Peyer's patch (tissue), 4 donors: Measurements from ENCODE around the gene ZNRF3. TPM values are rescaled to one million over a fixed set of nuclear protein-coding genes. Genes with fewer than 3 reads are reported as not detected.
"Not testable (repeated sequence)": the region's sequence is repeated elsewhere in the genome, so short reads cannot be mapped to it uniquely, and the experiment has no call there.

Experiments used
- DNase-seq, 3 donors: peaks; one replicate each; pipeline ENCODE4 v3.0.0-alpha.2; 2017 to 2019
- H3K27ac ChIP-seq, 4 donors: fragments of 200-600 bp; sonication (generic); one replicate each; pipeline ENCODE4 v1.5.1; 2016 to 2019
- H3K27me3 ChIP-seq, 2 donors: fragments of 200-600 bp; sonication (generic); one replicate each; pipeline ENCODE4 v1.5.1; 2019
- H3K36me3 ChIP-seq, 3 donors: fragments of 200-600 bp; sonication (generic); one replicate each; pipeline ENCODE4 v1.5.1; 2016 to 2019
- H3K4me1 ChIP-seq, 4 donors: fragments of 200-600 bp; sonication (generic); one replicate each; pipeline ENCODE4 v1.5.1; 2016 to 2019
- H3K4me3 ChIP-seq, 4 donors: fragments of 200-600 bp; sonication (generic); 1 replicate in 3 of 4; 2 replicates in 1 of 4; pipeline ENCODE4 v1.5.1; 2016 to 2019; ENCODE audit warnings: mild to moderate bottlenecking in 1 of 4
- H3K9me3 ChIP-seq, 4 donors: fragments of 200-600 bp; sonication (generic); one replicate each; pipeline ENCODE4 v1.5.1; 2016 to 2019; ENCODE audit warnings: mild to moderate bottlenecking in 1 of 4
- CTCF ChIP-seq, 6 experiments: fragments of 450-650 bp in 4 of 6; fragments of 200-600 bp in 2 of 6; sonication (generic) in 1 of 6; IDR thresholded peaks; one replicate each; pipeline ENCODE4 v1.5.1; 2017 to 2019; ENCODE audit warnings: antibody characterized with exemption in 6 of 6, mild to moderate bottlenecking in 3 of 6, moderate library complexity in 1 of 6
- POLR2A ChIP-seq, 2 donors: fragments of 450-650 bp; IDR thresholded peaks; one replicate each; pipeline ENCODE4 v1.5.1; 2017; ENCODE audit warnings: antibody characterized with exemption in 2 of 2, mild to moderate bottlenecking in 2 of 2, moderate library complexity in 2 of 2
- total RNA-seq, 4 donors: library from RNA; depleted of rRNA; stranded (reverse); fragments of >200 nt; gene quantifications; one replicate each; pipeline ENCODE4 v1.1.0, GENCODE V29; 2016

Gene ZNRF3
- total RNA-seq, 4 donors from 2014 or later: 5.8 to 17.6 (median 8.0) TPM

GRCh38 chr22:28882545-28882877, 861 bp upstream of the ZNRF3 start:
- peaks cover 0 to 23% (median 6%) of the 10 kb centered on the region in 4 donors for H3K4me1 ChIP-seq
- peak in 1 of 3 donors; percentile 20 for DNase-seq
- no peaks in the 10 kb centered on the region for H3K9me3 ChIP-seq
- no peaks in the 10 kb centered on the region for H3K36me3 ChIP-seq
- no peak for TF ChIP-seq CTCF (IDR thresholded peaks at IDR 0.05)
- TF ChIP-seq POLR2A (IDR thresholded peaks at IDR 0.05): no peak
- H3K27ac ChIP-seq: peak overlapping the region in 2 of 4 donors; percentile 13 to 26
- no peaks in the 10 kb centered on the region for H3K27me3 ChIP-seq
- H3K4me3 ChIP-seq: peak overlapping the region; percentile 40 to 72 (median 60)

GRCh38 chr22:28883657-28883916, 215 bp downstream of the ZNRF3 start:
- Histone ChIP-seq H3K27ac (peak overlapping the region in 3 of 4 donors; percentile 42 to 82 (median 69)), H3K4me3 (peak overlapping the region; percentile 45 to 72 (median 65)), H3K9me3 (no peaks in the 10 kb centered on the region), H3K4me1 (peaks cover 0 to 23% (median 6%) of the 10 kb centered on the region in 4 donors), H3K36me3 (no peaks in the 10 kb centered on the region), H3K27me3 (no peaks in the 10 kb centered on the region)
- no peak for TF ChIP-seq POLR2A (IDR thresholded peaks at IDR 0.05)
- no peak for TF ChIP-seq CTCF (IDR thresholded peaks at IDR 0.05)
- DNase-seq: no peak

GRCh38 chr22:28883917-28884746, 760 bp downstream of the ZNRF3 start:
- Histone ChIP-seq H3K9me3 (no peaks in the 10 kb centered on the region), H3K27ac (peak overlapping the region; percentile 25 to 82 (median 58)), H3K27me3 (no peaks in the 10 kb centered on the region), H3K4me1 (peaks cover 0 to 23% (median 6%) of the 10 kb centered on the region in 4 donors), H3K36me3 (no peaks in the 10 kb centered on the region), H3K4me3 (peak overlapping the region; percentile 45 to 72 (median 65))
- peak; percentile 19 to 72 (median 61) for DNase-seq
- TF ChIP-seq POLR2A (IDR thresholded peaks at IDR 0.05) (no peak), CTCF (IDR thresholded peaks at IDR 0.05) (peak in 1 of 6 experiments; percentile 24)

GRCh38 chr22:28884747-28885350, 1.5 kb downstream of the ZNRF3 start:
- DNase-seq: no peak
- H3K9me3 ChIP-seq: no peaks in the 10 kb centered on the region
- H3K4me1 ChIP-seq: peaks cover 0 to 23% (median 6%) of the 10 kb centered on the region in 4 donors
- H3K36me3 ChIP-seq: no peaks in the 10 kb centered on the region
- no peak overlapping the region for H3K27ac ChIP-seq
- no peaks in the 10 kb centered on the region for H3K27me3 ChIP-seq
- peak overlapping the region; percentile 45 to 72 (median 65) for H3K4me3 ChIP-seq
- no peak for TF ChIP-seq CTCF (IDR thresholded peaks at IDR 0.05)
- TF ChIP-seq POLR2A (IDR thresholded peaks at IDR 0.05): no peak

- Histone ChIP-seq H3K4me1 (peaks cover 0 to 23% (median 6%) of the 10 kb centered on the region in 4 donors), H3K27me3 (no peaks in the 10 kb centered on the region), H3K36me3 (no peaks in the 10 kb centered on the region), H3K9me3 (no peaks in the 10 kb centered on the region), H3K4me3 (no peak overlapping the region), H3K27ac (no peak overlapping the region)
- TF ChIP-seq CTCF (IDR thresholded peaks at IDR 0.05) (peak in 3 of 6 experiments; percentile 26 to 44 (median 35)), POLR2A (IDR thresholded peaks at IDR 0.05) (peak in 1 of 2 donors; percentile 15)
- peak in 1 of 3 donors; percentile 53 for DNase-seq
These were observed 2.6 kb downstream of the ZNRF3 start for GRCh38 chr22:28885939-28886338.

- not testable (repeated sequence) for H3K4me3 ChIP-seq, H3K36me3 ChIP-seq, H3K27ac ChIP-seq, H3K27me3 ChIP-seq, H3K9me3 ChIP-seq, DNase-seq
- peaks cover 0 to 28% (median 6%) of the 10 kb centered on the region in 4 donors for H3K4me1 ChIP-seq
These were observed 3.3 kb downstream of the ZNRF3 start for GRCh38 chr22:28886679-28887078.
